ENCODE results near the gene ANKRD52.
A peak's percentile ranks its signal among the peaks of the same experiment; 100 is the strongest.
"Not testable (repeated sequence)": the region's sequence is repeated elsewhere in the genome, so short reads cannot be mapped to it uniquely, and the experiment has no call there.

The ANKRD52 gene

DNA sequence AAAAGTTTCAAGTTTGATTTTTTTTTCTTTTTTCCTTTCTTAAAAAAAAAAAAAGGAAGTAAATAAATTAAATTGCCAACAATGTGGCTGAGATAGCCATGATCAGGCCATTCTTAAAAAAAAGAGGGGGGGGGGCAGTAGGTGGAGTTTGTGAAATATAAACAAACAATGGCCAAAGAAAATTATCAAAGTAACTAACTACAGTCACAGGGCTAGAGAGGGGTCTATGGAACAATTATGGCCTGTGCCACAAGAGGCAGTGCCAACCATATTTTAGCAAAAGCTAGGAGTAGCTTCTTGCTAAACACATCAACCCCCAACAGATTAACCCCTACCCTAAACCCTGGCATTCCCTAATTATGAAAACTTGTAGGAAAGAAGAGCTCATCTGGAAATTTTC is 52.7 kb downstream of the ANKRD52 start:
- no peak for DNase-seq

GRCh38 chr12:56204275-56204674 is 53.9 kb downstream of the ANKRD52 start:
- DNase-seq = no peak

GRCh38 chr12:56202838-56203237 is 55.3 kb downstream of the ANKRD52 start:
- no peak for DNase-seq

- DNase-seq = no peak
Observed at GRCh38 chr12:56202366-56202765, 55.8 kb downstream of the ANKRD52 start.

GRCh38 chr12:56198836-56199235 is 59.3 kb downstream of the ANKRD52 start:
- no peak for DNase-seq

- no peak for DNase-seq
Observed at GRCh38 chr12:56197921-56198635, 60.1 kb downstream of the ANKRD52 start.

GRCh38 chr12:56196818-56197550 is 61.2 kb downstream of the ANKRD52 start:
- DNase-seq = not testable (repeated sequence)

- DNase-seq = peak; percentile 82 to 91
Observed at GRCh38 chr12:56193025-56193578, 65.1 kb downstream of the ANKRD52 start.

DNA sequence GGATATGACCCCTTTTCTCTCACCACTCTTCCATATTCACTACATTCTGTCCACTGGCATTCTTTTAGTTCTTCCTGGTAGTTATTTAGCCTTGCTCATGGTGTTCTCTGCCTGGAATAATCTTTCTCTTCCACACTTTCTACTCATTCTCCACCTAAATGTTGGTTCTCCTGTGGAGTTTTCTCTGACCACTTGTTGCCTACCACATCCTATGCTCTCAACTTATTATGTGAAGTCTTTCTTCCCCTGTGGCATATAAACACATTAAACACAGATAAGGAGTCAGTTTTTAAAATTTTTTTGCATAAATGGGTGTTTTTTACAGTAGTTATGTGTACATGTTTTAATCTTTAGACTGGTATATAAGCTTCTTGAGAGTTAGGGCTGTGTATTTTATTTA is 65.6 kb downstream of the ANKRD52 start:
- no peak for DNase-seq

GRCh38 chr12:56190695-56191155 is 67.5 kb downstream of the ANKRD52 start:
- peak in 1 of 2 experiments; percentile 13 for DNase-seq

DNA sequence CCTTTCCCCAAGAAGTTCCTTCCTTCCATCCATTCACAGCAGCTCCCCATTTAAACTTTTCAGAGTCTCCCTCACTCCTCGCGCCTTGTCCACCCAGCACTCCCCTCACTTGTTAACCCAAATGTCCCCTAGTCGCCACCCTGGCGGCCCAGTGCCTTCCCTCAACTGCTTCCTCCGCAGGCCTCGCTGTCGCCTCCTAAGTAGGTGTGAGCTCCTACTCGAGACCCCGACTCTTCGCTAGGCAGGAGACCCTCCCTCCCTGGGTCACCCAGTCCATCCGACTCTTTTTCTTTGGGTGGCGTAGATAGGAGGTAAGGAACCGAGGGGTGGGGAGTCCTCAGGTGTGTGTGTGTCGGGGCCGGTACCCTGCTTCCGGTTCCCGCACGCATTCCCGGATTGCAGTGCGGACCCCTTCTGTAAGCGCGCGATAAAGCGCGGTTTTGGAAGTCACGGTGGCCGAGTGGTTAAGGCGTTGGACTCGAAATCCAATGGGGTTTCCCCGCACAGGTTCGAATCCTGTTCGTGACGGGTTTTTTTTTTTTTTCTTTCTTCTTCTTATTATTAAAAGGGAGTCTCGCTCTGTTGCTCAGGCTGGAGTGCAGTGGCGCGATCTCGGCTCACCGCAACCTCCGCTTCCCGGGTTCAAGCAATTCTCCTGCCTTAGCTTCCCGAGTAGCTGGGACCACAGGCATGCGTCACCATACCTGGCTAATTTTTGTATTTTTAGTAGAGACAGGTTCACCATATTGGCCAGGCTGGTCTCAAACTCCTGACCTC is 68.1 kb downstream of the ANKRD52 start:
- DNase-seq = peak; percentile 77 to 86

- DNase-seq = peak; percentile 78 to 87
Observed at GRCh38 chr12:56189099-56189917, 68.9 kb downstream of the ANKRD52 start, which contains the start of gene SMARCC2. SMARCC2 (minus strand) TSS chr12:56189483; CDS start chr12:56189461, 22 bp downstream.

DNA sequence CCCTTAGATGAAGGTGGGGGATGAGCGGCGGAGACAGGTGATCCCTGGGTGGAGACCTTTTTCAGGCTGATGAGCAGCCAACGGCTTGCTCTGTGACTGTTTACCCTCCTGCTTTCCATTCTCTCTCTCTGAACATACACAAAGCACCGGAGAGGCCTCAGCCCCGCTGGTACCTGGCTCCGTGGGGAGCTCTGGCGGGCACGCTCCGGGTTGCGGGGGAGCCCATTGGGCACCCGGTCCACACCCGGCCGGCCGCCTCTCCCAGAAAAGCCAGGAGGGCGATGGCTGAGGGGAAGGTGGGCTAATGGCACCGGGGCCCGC is 69.4 kb downstream of the ANKRD52 start:
- DNase-seq = no peak

- no peak for DNase-seq
Observed at GRCh38 chr12:56188131-56188777, 69.9 kb downstream of the ANKRD52 start.
